ENCODE data around the gene LGALS8. TPM values are rescaled to one million over a fixed set of nuclear protein-coding genes. Genes with fewer than 3 reads are reported as not detected.
"Not testable (repeated sequence)": the region's sequence is repeated elsewhere in the genome, so short reads cannot be mapped to it uniquely, and the experiment has no call there.

LGALS8 gene
- total RNA-seq, 1 donor from 2014 or later = 45.8 TPM

DNA sequence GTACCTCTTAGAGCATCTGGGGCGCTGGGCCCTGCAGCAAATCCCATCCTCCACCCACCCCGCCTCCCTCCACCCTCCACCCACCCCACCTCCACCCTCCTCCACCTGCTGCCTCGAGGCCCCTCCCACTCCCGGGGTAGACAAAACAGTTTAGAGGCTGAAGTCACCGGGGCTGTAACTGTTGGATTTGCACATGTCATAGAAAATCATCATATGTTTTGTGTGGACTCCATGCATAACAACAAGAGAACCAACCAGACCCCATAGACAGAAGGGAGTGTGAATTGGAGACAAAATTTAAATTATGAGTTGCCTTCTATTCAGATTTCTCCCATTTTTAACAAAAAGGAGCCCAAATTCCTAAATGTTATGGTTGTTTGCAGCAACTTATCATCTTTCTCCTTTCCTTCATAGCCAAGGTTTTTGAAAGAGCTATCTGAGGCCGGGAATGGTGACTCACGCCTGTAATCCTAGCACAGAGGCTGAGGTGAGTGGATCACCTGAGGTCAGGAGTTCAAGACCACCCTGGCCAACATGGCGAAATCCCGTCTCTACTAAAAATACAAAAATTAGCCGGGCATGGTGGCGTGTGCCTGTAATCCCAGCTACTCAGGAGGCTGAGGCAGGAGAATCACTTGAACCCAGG, 28.2 kb upstream of the LGALS8 start:
- DNase-seq (ENCODE audit: low spot score in 2 of 2) = no peak
- TF ChIP-seq, protein P1, sequence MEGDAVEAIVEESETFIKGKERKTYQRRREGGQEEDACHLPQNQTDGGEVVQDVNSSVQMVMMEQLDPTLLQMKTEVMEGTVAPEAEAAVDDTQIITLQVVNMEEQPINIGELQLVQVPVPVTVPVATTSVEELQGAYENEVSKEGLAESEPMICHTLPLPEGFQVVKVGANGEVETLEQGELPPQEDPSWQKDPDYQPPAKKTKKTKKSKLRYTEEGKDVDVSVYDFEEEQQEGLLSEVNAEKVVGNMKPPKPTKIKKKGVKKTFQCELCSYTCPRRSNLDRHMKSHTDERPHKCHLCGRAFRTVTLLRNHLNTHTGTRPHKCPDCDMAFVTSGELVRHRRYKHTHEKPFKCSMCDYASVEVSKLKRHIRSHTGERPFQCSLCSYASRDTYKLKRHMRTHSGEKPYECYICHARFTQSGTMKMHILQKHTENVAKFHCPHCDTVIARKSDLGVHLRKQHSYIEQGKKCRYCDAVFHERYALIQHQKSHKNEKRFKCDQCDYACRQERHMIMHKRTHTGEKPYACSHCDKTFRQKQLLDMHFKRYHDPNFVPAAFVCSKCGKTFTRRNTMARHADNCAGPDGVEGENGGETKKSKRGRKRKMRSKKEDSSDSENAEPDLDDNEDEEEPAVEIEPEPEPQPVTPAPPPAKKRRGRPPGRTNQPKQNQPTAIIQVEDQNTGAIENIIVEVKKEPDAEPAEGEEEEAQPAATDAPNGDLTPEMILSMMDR (IDR thresholded peaks at IDR 0.05) = no peak
- no peak overlapping the region for H3K4me3 ChIP-seq
- H3K9me3 ChIP-seq = no peaks in the 10 kb centered on the region
- no peaks in the 10 kb centered on the region for H3K36me3 ChIP-seq
- H3K4me1 ChIP-seq = no peaks in the 10 kb centered on the region
- H3K27ac ChIP-seq = no peak overlapping the region
- intact Hi-C loops (cut with DNase I) = no loop called here
- no peaks in the 10 kb centered on the region for H3K27me3 ChIP-seq

DNA sequence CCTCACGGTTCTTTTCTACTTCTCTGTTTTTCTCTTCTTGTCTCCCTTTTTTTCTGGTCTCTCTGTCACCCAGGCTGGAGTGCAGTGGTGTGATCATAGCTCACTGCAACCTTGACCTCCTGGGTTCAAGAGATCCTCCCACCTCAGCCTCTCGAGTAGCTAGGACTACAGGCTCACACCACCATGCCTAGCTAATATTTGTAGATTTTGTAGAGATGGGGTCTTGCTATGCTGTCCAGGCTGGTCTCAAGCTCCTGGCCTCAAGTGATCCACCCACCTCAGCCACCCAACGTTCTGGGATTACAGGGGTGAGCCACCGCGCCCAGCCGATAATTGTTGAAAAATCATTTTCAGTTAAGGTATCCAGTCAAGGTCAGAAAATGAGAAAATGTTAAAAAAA, 25.9 kb upstream of the LGALS8 start:
- TF ChIP-seq, protein P1 (IDR thresholded peaks at IDR 0.05) = no peak
- H3K27ac ChIP-seq = no peak overlapping the region
- intact Hi-C loops (cut with DNase I) = no loop called here

DNA sequence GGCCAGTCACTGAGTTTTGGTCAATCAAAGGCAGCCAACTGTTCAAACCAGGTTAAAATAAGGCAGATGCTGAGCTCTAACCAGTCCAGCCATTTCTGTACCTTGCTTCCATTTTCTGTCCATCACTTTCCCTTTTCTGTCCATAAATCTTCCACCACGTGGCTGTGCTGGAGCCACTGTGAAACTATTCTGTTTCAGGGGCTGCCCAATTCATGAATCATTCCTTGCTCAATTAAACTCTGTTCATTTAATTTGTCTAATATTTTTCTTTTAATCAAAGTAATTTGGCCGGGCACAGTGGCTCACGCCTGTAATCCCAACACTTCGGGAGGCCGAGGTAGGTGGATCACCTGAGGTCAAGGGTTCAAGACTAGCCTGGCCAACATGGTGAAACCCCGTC, 22.7 kb upstream of the LGALS8 start:
- Histone ChIP-seq H3K27me3 (no peaks in the 10 kb centered on the region), H3K9me3 (no peaks in the 10 kb centered on the region), H3K27ac (no peak overlapping the region), H3K36me3 (no peaks in the 10 kb centered on the region), H3K4me3 (no peak overlapping the region), H3K4me1 (peaks cover 0 to 8% of the 10 kb centered on the region in 2 donors)
- TF ChIP-seq, protein P1 (IDR thresholded peaks at IDR 0.05) = no peak
- intact Hi-C loops (cut with DNase I) = no loop called here
- DNase-seq (ENCODE audit: low spot score in 2 of 2) = no peak

More for the DNA sequence above, 25.9 kb upstream of the LGALS8 start:
- Histone ChIP-seq H3K4me3 (no peak overlapping the region), H3K4me1 (peaks cover 0 to 2% of the 10 kb centered on the region in 2 donors), H3K27me3 (no peaks in the 10 kb centered on the region), H3K36me3 (no peaks in the 10 kb centered on the region), H3K9me3 (no peaks in the 10 kb centered on the region)
- no peak for DNase-seq (ENCODE audit: low spot score in 2 of 2)

DNA sequence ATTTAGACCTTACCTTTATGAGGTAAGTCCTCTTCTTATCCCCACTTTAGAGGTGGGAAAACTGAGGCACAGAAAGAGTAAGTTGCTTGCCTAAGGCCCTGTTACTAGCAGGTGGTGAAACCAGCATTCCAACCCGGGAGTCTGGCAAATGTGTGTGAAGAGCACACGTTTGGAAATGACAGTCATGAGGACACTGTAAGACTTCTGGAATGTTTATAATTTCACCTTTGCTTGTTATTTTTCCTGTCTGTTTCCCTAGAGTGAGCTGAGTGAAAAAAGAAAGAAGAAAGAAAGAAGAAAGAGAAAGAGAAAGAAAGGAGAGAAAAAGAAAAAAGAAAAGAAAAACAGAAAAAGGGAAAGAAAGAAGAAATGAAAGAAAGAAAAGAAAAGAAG, 21.2 kb upstream of the LGALS8 start:
- no peaks in the 10 kb centered on the region for H3K9me3 ChIP-seq
- no peaks in the 10 kb centered on the region for H3K27me3 ChIP-seq
- H3K27ac ChIP-seq = peak overlapping the region in 1 of 2 donors; percentile 56
- H3K36me3 ChIP-seq = no peaks in the 10 kb centered on the region
- TF ChIP-seq, protein P1 (IDR thresholded peaks at IDR 0.05) = no peak
- intact Hi-C loops (cut with DNase I) = no loop called here
- H3K4me1 ChIP-seq = peaks cover 0 to 10% of the 10 kb centered on the region in 2 donors
- no peak for DNase-seq (ENCODE audit: low spot score in 2 of 2)
- H3K4me3 ChIP-seq = peak overlapping the region in 1 of 2 donors; percentile 63

DNA sequence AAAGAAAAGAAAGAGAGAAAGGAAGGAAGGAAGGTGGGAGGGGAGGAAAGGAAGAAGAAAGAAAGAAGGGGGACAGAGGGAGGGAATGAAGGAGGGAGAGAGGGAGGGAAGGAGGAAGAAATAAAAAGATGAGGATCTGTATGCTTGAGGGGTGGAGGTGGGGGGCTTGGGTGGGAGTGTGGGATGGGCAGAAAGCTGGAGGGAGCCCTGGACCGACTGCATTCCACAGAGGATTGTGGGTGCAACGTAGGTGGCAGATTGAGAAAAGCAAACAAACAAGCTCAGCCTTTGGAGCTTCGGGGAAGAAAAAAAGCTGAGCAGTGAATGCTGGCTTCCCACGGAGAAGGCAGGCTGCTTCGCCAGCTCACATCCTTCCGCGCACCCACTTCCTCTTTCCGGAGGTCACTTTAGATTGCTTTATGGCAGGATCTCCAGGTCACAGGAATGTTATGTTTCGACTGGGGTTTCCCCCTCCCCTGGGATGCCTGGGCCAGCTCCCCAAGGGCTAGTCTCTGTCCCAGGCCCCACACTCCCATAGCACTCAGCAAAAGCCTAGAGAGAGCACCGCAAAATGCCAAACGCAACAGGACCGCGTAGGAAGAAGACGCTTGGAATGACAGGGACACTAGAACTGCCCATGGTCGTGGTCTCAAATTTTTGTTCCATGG, 20.7 kb upstream of the LGALS8 start:
- TF ChIP-seq, protein P1 (IDR thresholded peaks at IDR 0.05) = no peak
- intact Hi-C loops (cut with DNase I) = no loop called here
- Histone ChIP-seq H3K27me3 (no peaks in the 10 kb centered on the region), H3K4me1 (peaks cover 0 to 10% of the 10 kb centered on the region in 2 donors), H3K4me3 (peak overlapping the region; percentile 47 to 63), H3K27ac (peak overlapping the region in 1 of 2 donors; percentile 56), H3K9me3 (no peaks in the 10 kb centered on the region), H3K36me3 (no peaks in the 10 kb centered on the region)
- no peak for DNase-seq (ENCODE audit: low spot score in 2 of 2)

DNA sequence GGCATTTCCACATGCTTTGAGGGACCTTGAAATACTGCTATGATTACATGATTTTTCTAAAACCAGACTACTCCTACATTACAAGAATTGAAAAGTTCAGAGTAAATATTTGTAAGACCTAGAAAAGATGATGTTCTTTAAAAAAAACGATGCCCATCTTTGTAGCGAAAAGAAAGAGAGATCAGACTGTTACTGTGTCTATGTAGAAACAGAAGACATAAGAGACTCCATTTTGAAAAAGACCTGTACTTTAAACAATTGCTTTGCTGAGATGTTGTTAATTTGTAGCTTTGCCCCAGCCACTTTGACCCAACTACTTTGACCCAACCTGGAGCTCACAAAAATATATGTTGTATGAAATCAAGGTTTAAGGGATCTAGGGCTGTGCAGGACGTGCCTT, 19.4 kb upstream of the LGALS8 start:
- H3K4me1 ChIP-seq; H3K27ac ChIP-seq; DNase-seq (ENCODE audit: low spot score in 2 of 2); H3K36me3 ChIP-seq; H3K9me3 ChIP-seq; intact Hi-C loops (cut with DNase I); H3K4me3 ChIP-seq; H3K27me3 ChIP-seq: not testable (repeated sequence)
